Mammary epithelial cell (primary cell): ENCODE data around the gene RASL12.

Experiments
- EZH2 ChIP-seq: IDR thresholded peaks from 2 replicates; pipeline ENCODE4 v1.6.1; 2012; ENCODE audit warnings: low read length, inconsistent platforms, borderline replicate concordance
- TF ChIP-seq, protein P1 (sequence below), 2 donors: IDR thresholded peaks in 1 of 2; conservative IDR thresholded peaks in 1 of 2; 2 replicates each; pipeline ENCODE4 v1.5.1; 2011 to 2012; ENCODE audit warnings: inconsistent platforms in 2 of 2, low read length in 2 of 2, mild to moderate bottlenecking in 2 of 2, control low read depth in 1 of 2, low read depth in 1 of 2; ENCODE audit not compliant: insufficient read depth in 1 of 2; ENCODE audit errors: extremely low read depth in 1 of 2

DNA sequence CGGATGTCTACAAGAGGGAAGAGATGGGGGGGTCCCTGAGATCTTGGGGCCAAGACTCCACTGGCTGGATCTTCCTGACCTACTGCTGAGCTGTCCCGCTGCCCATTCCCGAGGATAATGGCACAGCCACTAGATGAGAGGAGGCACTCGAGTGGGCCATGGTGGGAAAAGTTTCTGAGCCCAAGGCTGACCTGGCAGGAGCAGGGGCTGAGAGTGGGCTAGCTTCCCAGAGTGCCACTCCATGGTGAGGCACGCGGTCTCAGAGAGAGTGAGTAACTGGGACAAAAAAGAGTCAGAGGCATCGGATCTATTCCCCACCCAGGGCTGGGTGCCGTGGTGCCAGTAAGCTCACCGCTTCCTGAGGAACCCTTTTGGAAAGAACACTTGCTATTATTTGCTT lies 11.7 kb downstream of the RASL12 start:
- TF ChIP-seq, protein P1, sequence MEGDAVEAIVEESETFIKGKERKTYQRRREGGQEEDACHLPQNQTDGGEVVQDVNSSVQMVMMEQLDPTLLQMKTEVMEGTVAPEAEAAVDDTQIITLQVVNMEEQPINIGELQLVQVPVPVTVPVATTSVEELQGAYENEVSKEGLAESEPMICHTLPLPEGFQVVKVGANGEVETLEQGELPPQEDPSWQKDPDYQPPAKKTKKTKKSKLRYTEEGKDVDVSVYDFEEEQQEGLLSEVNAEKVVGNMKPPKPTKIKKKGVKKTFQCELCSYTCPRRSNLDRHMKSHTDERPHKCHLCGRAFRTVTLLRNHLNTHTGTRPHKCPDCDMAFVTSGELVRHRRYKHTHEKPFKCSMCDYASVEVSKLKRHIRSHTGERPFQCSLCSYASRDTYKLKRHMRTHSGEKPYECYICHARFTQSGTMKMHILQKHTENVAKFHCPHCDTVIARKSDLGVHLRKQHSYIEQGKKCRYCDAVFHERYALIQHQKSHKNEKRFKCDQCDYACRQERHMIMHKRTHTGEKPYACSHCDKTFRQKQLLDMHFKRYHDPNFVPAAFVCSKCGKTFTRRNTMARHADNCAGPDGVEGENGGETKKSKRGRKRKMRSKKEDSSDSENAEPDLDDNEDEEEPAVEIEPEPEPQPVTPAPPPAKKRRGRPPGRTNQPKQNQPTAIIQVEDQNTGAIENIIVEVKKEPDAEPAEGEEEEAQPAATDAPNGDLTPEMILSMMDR (conservative IDR thresholded peaks at IDR 0.05 in 1 of 2, IDR thresholded peaks at IDR 0.05 in 1 of 2; ENCODE audit: extremely low read depth in 1 of 2, insufficient read depth in 1 of 2, low read depth in 1 of 2, low read length in 2 of 2) = no peak
- no peak for TF ChIP-seq EZH2
